ENCODE measurements around the gene IMP4. TPM values are rescaled to one million over a fixed set of nuclear protein-coding genes. Genes with fewer than 3 reads are reported as not detected.

Gene IMP4
- total RNA-seq, 4 donors from 2014 or later = 25.1 to 51.8 (median 43.3) TPM

DNA sequence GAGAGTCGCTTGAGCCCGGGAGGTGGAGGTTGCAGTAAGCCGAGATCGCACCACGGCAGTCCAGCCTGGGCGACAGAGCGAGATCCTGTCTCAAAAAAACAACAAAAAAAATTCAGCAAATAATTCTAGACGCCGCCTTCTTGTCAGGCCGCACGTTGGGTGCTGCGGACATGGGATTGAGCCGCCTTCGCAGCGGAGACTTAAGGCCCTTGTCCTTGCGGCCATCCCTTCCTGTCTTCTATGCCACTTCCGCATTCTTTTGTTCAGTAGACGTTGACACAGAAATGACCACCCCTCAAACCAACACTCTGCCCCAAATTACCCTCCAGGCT, 29.0 kb downstream of the IMP4 start:
- no peaks in the 10 kb centered on the region for H3K36me3 ChIP-seq
- H3K4me1 ChIP-seq = peaks cover 5 to 19% of the 10 kb centered on the region in 2 donors
- H3K9me3 ChIP-seq = no peaks in the 10 kb centered on the region
- H3K4me3 ChIP-seq = peak overlapping the region; percentile 72 to 81
- H3K27me3 ChIP-seq = no peaks in the 10 kb centered on the region
- DNase-seq = peak in 1 of 2 donors; percentile 32
- intact Hi-C loops (cut with DNase I; ENCODE audit: low total_unique reads) = no loop called here
- peak overlapping the region; percentile 79 to 87 for H3K27ac ChIP-seq
- TF ChIP-seq CTCF (IDR thresholded peaks at IDR 0.05) (no peak), POLR2A (IDR thresholded peaks at IDR 0.05) (no peak)

- H3K27ac ChIP-seq = peak overlapping the region; percentile 79 to 87
- TF ChIP-seq POLR2A (IDR thresholded peaks at IDR 0.05) = peak; percentile 43 to 77
- TF ChIP-seq CTCF (IDR thresholded peaks at IDR 0.05) = peak; percentile 79 to 95 (median 86)
- peak overlapping the region; percentile 72 to 81 for H3K4me3 ChIP-seq
- peak; percentile 87 to 93 for DNase-seq
- H3K27me3 ChIP-seq = no peaks in the 10 kb centered on the region
- intact Hi-C loops (cut with DNase I; ENCODE audit: low total_unique reads) = no loop called here
- H3K4me1 ChIP-seq = peaks cover 5 to 19% of the 10 kb centered on the region in 2 donors
- no peaks in the 10 kb centered on the region for H3K9me3 ChIP-seq
- H3K36me3 ChIP-seq = no peaks in the 10 kb centered on the region
These were observed 29.5 kb downstream of the IMP4 start for GRCh38 chr2:130372055-130372832.

GRCh38 chr2:130372833-130373807, 30.4 kb downstream of the IMP4 start:
- no peaks in the 10 kb centered on the region for H3K27me3 ChIP-seq
- H3K4me3 ChIP-seq = peak overlapping the region; percentile 72 to 81
- peak overlapping the region; percentile 79 to 87 for H3K27ac ChIP-seq
- intact Hi-C loops (cut with DNase I; ENCODE audit: low total_unique reads) = no loop called here
- H3K36me3 ChIP-seq = no peaks in the 10 kb centered on the region
- H3K4me1 ChIP-seq = peaks cover 5 to 19% of the 10 kb centered on the region in 2 donors
- TF ChIP-seq POLR2A (IDR thresholded peaks at IDR 0.05) (no peak), CTCF (IDR thresholded peaks at IDR 0.05) (no peak)
- DNase-seq = no peak
- H3K9me3 ChIP-seq = no peaks in the 10 kb centered on the region

GRCh38 chr2:130373808-130374365, 31.2 kb downstream of the IMP4 start:
- no peak for DNase-seq
- no peak overlapping the region for H3K4me3 ChIP-seq
- no peaks in the 10 kb centered on the region for H3K36me3 ChIP-seq
- no peaks in the 10 kb centered on the region for H3K27me3 ChIP-seq
- H3K9me3 ChIP-seq = no peaks in the 10 kb centered on the region
- intact Hi-C loops (cut with DNase I; ENCODE audit: low total_unique reads) = no loop called here
- no peak for TF ChIP-seq CTCF (IDR thresholded peaks at IDR 0.05)
- TF ChIP-seq POLR2A (IDR thresholded peaks at IDR 0.05) = no peak
- H3K27ac ChIP-seq = peak overlapping the region in 1 of 2 donors; percentile 87
- H3K4me1 ChIP-seq = peaks cover 5 to 19% of the 10 kb centered on the region in 2 donors

Measured in uterus (tissue), 4 donors.